Psoas muscle (tissue), 8 donors: Measurements from ENCODE around the gene RAB25. TPM values are rescaled to one million over a fixed set of nuclear protein-coding genes. Genes with fewer than 3 reads are reported as not detected.
A peak's percentile ranks its signal among the peaks of the same experiment; 100 is the strongest.

Source experiments
- ATAC-seq, 4 donors: fragments of 200-7000 bp; cut with Tn5 transposase; one replicate each; pipeline ENCODE4 v1.9.1; 2020; ENCODE audit warnings: moderate library complexity in 3 of 4, mild to moderate bottlenecking in 2 of 4
- DNase-seq, 2 donors: peaks; one replicate each; pipeline ENCODE4 v3.0.0-alpha.2; 2020
- H3K27ac ChIP-seq: fragments of 200-600 bp; one replicate; pipeline ENCODE4 v1.8.0; 2022
- H3K27me3 ChIP-seq, 3 donors: fragments of 200-600 bp in 1 of 3; one replicate each; pipeline versions ENCODE4 v1.6.1 to v1.8.0; 2013 to 2022; ENCODE audit warnings: low read length in 2 of 3, mild to moderate bottlenecking in 2 of 3, moderate library complexity in 1 of 3; ENCODE audit not compliant: insufficient read depth in 3 of 3
- H3K36me3 ChIP-seq, 2 donors: fragments of 200-600 bp in 1 of 2; one replicate each; pipeline versions ENCODE4 v1.6.1 to v1.8.0; 2013 to 2022; ENCODE audit warnings: low read depth in 1 of 2, mild to moderate bottlenecking in 1 of 2, moderate library complexity in 1 of 2; ENCODE audit not compliant: insufficient read depth in 1 of 2
- H3K4me1 ChIP-seq: fragments of 200-600 bp; one replicate; pipeline ENCODE4 v1.8.0; 2022
- H3K4me3 ChIP-seq: fragments of 200-600 bp; one replicate; pipeline ENCODE4 v1.8.0; 2022; ENCODE audit warnings: mild to moderate bottlenecking
- H3K9me3 ChIP-seq: fragments of 200-600 bp; one replicate; pipeline ENCODE4 v1.8.0; 2022
- WGBS, 3 donors: extraction: QIAGEN DNeasy Blood & Tissue Kit; methylation state at CpG; one replicate each; pipeline versions ENCODE4 v1.1.6 to v1.1.7; 2013; 5-methylcytosine and 5-hydroxymethylcytosine counted together
- intact Hi-C, 2 donors: fragments of 100-400 bp; cut with DNase I; formaldehyde crosslinking; loops; one replicate each; pipeline versions ENCODE4 v1.11.0 to v1.14.2; 2022
- polyA plus RNA-seq, 3 donors: library from polyadenylated mRNA; stranded (reverse); fragments of 200-250 nt; gene quantifications; one replicate each; pipeline ENCODE4 v1.2.3, GENCODE V29; 2013
- total RNA-seq, 4 donors: library from RNA; stranded (reverse); fragmentation: NEBNext Ultra II Directional in 2 of 4; extraction: Animal tissue kit (Norgen Biotek cat#: 25700) in 2 of 4; gene quantifications; one replicate each; pipeline versions ENCODE4 v1.2.1 to v1.2.4, GENCODE V29; 2021 to 2023
- TF ChIP-seq, protein P1 (sequence below): fragments of 200-600 bp; IDR thresholded peaks from one replicate; pipeline ENCODE4 v1.8.0; 2022; ENCODE audit warnings: antibody characterized with exemption
- donor health status: healthy with polysubstance abuse.
- donor health status: DM: no; HTN: no; CAD: no; lungs with moderate emphysema.
- donor health status: Bipolar disorder and iron deficiency.
- donor health status: healthy.
- donor health status: DM: yes; HTN: yes; CAD: no.
- donor health status: DM: no; HTN: no; CAD: no.
- donor health status: DM: no; HTN: no; CAD: no.
- donor health status: DM: yes; HTN: yes; CAD: no.

The RAB25 gene
- total and polyA plus RNA-seq, 7 donors = 0.07 to 0.34 (median 0.13) TPM; not detected in 4

DNA sequence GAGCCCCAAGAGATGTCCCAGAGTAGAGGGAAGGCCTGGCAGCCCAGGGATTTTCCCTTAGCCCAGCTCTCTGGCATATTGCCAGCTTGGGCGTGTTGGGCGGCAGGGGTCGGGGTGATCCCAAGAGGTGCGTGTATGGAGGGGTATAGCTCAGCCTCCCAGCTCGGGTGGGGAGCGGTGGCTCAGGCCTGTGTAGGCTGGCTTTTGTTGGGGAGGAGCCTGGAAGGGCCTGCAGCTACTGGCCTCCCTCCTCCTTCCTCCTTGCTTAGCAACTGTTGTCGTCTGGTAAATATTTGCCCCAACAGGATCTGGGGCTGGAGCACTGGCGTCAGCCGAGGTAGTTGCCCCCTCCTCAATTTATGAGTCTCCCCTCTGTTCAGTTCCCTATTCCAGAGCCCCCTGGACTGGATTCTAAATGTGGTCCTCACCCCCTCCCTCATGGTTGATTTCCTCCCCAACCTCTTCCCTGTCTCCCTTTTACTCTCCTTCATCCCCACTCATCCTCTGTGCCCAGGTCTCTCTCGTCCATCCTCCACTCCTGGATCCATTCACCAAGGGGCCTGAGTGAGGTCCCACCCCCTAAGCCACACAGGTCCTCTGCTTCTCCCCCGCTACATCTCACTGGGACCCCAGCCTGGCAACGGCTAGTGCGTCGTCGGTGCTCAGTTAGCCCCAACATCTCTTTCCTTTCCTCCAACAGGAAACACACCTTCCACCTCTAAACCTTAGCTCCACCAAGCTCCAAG is 43.3 kb downstream of the RAB25 start:
- peaks cover 54% of the 10 kb centered on the region for H3K4me1 ChIP-seq
- TF ChIP-seq, protein P1, sequence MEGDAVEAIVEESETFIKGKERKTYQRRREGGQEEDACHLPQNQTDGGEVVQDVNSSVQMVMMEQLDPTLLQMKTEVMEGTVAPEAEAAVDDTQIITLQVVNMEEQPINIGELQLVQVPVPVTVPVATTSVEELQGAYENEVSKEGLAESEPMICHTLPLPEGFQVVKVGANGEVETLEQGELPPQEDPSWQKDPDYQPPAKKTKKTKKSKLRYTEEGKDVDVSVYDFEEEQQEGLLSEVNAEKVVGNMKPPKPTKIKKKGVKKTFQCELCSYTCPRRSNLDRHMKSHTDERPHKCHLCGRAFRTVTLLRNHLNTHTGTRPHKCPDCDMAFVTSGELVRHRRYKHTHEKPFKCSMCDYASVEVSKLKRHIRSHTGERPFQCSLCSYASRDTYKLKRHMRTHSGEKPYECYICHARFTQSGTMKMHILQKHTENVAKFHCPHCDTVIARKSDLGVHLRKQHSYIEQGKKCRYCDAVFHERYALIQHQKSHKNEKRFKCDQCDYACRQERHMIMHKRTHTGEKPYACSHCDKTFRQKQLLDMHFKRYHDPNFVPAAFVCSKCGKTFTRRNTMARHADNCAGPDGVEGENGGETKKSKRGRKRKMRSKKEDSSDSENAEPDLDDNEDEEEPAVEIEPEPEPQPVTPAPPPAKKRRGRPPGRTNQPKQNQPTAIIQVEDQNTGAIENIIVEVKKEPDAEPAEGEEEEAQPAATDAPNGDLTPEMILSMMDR = no peak
- DNase-seq = peak; percentile 63 to 80

DNA sequence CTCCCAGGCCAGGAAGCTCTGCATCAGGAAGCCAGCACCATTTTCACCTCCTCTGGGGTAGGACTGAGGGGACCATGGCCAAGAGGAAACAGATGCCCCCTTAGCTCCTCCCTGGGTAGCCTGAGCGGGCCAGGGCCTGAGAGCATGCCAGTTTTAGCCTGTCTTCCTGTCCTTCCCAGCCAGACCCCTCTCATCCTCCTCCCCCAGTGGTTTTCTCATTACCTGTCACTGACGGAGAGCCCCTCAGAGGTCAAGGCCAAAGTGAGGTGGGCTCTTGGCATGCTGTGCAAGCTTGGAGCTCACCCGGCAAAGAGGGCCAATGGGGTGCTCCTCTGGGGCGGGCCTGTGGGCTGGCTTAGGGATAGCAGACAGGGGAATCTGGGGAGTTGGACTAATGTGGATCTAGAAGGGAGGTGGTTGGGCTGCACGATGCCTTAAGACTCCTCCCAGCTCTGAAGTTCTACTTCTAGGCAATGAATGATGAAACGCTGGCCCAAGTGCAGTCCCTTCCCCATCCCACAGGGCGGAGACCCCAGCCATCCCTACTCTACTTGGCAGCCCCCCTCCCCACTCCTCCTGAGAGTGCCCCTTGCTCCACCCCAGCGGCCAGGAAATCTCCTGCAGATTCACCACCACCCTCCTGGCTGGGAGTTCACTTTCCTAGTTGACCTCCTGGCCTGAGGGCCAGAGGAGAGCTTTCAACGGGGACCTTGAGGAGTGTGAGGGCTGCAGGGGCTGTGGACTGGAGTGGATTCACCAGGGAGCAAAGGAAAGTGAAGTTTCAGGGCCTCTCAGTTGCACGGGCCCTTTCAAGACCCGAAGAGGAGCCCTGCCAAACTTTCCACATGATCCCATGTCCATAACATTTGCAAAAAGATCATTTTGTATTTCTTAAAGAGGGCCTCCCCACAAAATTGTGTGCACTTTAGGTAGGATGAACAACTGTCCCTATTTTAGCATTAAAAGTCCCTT is 44.2 kb downstream of the RAB25 start:
- no peaks in the 10 kb centered on the region for H3K36me3 ChIP-seq
- intact Hi-C loops = no loop called here
- peak overlapping the region; percentile 98 for H3K27ac ChIP-seq
- peak overlapping the region; percentile 71 for H3K4me3 ChIP-seq
- no peaks in the 10 kb centered on the region for H3K9me3 ChIP-seq
- H3K4me1 ChIP-seq = peaks cover 57% of the 10 kb centered on the region
- H3K27me3 ChIP-seq = no peaks in the 10 kb centered on the region
- DNase-seq (no peak), ATAC-seq (no peak)
- TF ChIP-seq, protein P1 = no peak
- WGBS, 3 donors = 54 to 63% (median 57%) methylated on average over 11 of the region's 11 CpGs

More for the DNA sequence above, 43.3 kb downstream of the RAB25 start:
- Histone ChIP-seq H3K36me3 (no peaks in the 10 kb centered on the region), H3K9me3 (no peaks in the 10 kb centered on the region), H3K4me3 (no peak overlapping the region), H3K27me3 (no peaks in the 10 kb centered on the region), H3K27ac (peak overlapping the region; percentile 98)
- intact Hi-C loops = no loop called here
- 30 to 36% (median 31%) methylated on average over 15 of the region's 15 CpGs for WGBS, 3 donors
- peak in 1 of 4 donors; percentile 11 for ATAC-seq

DNA sequence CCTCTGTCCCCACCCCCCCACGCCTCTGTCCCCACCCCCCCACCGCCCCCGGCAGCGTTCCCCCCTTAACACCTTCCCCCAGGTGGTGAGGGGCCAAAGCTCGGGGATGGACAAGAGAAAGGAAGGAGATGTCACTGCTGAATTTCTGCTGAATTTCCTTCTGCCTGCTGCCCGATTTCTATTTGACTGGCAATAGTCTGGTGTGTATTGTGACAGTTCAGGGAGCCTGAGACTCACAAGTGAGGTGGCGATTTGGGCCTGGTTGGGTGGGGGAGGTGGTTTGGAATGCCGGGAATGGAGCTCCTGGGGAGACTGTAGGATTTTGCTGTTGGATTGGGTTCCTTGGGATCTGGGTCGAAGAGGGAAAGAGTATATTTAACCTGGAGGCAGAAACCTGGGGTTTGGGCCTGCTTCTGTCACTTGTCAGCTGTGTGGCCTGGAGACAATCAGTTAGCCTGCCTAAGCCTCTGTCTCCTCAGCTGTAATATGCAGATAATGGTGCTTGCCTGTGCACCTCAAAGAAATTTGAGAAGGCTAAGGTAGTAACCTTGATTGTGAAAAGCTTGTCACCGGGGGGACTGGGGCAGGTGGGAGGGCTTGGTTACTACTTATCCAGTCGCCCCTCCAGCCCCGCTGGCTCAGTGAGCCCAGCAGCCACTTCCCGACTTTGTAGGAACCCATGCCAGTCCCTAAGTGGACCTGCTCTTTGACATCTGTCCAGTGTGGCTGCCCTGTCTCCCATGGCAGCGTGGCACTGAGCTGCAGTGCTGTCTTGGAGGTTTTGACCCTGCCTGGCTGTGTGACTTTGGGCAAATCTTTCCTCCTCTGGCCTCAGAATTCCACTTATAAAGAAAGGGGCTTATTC is 45.9 kb downstream of the RAB25 start:
- intact Hi-C loops = no loop called here
- peak overlapping the region; percentile 98 for H3K27ac ChIP-seq
- DNase-seq (no peak), ATAC-seq (peak; percentile 15 to 52 (median 38))
- WGBS, 3 donors = 17 to 44% (median 17%) methylated on average over 10 to 14 of the region's 14 CpGs
- no peaks in the 10 kb centered on the region for H3K27me3 ChIP-seq
- peak overlapping the region; percentile 71 for H3K4me3 ChIP-seq
- no peaks in the 10 kb centered on the region for H3K36me3 ChIP-seq
- TF ChIP-seq, protein P1 = no peak
- H3K9me3 ChIP-seq = no peaks in the 10 kb centered on the region
- H3K4me1 ChIP-seq = peaks cover 57% of the 10 kb centered on the region

DNA sequence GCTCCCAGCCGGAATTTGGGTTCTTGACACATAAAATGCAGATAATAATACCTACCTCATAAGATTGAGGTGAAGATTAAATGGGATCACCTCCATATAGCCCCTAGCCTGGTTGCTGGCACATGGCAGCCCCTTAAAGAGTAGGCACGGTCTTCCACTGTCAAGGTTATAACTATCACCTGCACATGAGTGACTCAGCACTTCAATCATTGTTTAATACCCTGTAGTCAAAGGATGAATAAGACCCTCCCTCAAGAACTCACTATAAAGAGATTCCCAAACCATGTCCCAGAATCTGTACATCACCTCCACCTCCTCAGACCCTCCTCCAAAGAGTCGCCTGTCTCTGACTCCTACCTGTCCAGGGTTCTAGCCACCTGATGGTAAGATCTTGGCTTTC is 47.1 kb downstream of the RAB25 start:
- H3K4me1 ChIP-seq = peaks cover 61% of the 10 kb centered on the region
- no peaks in the 10 kb centered on the region for H3K27me3 ChIP-seq
- peak overlapping the region; percentile 98 for H3K27ac ChIP-seq
- no peaks in the 10 kb centered on the region for H3K9me3 ChIP-seq
- H3K4me3 ChIP-seq = peak overlapping the region; percentile 71
- TF ChIP-seq, protein P1 = no peak
- intact Hi-C loops = no loop called here
- H3K36me3 ChIP-seq = no peaks in the 10 kb centered on the region
- WGBS, 3 donors = 77 to 83% (median 79%) methylated on average over 3 of the region's 3 CpGs
- ATAC-seq = no peak
- DNase-seq = no peak
